Astrocyte of the cerebellum (primary cell): ENCODE results near the gene NEK11.

Source experiments
- DNase-seq: peaks from one replicate; pipeline ENCODE4 v3.0.0-alpha.2; 2011; ENCODE audit warnings: low read depth
- H3K4me3 ChIP-seq: 2 replicates; pipeline ENCODE4 v1.5.1; 2011; ENCODE audit warnings: mild to moderate bottlenecking, low read depth, low read length, moderate library complexity
- in situ Hi-C: cut with HindIII; loops from 2 replicates; pipeline ENCODE4 v1.10.0; 2017; ENCODE audit warnings: low sequenced_read_pairs
- TF ChIP-seq, protein P1 (sequence below): IDR thresholded peaks from 2 replicates; pipeline ENCODE4 v1.5.1; 2012; ENCODE audit warnings: low read length, low read depth, moderate library complexity, mild to moderate bottlenecking; ENCODE audit errors: missing control alignments

Gene NEK11

GRCh38 chr3:131282967-131283366 is 256.3 kb downstream of the NEK11 start:
- no peak overlapping the region for H3K4me3 ChIP-seq
- in situ Hi-C loops, result no loop called here

DNA sequence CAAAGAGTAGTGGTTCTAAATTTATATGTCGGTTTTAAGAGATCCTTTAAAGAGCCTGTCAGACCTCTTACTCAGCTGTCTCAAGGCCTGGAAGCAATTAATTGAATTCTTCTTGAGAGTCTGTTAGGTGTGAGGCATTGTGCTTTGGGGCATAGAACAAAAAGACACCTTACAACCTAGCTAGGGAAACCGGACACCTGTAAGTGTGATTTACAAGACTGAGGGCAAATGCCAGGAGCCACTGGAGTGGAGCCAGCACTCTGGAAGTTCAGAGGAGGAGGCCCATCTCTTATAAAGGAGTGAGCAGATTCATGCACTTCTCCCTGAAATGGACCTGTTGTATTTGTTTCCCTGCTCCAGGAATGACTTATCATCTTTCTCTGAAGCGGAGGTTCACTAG is 257.2 kb downstream of the NEK11 start:
- no peak for DNase-seq
- no peak overlapping the region for H3K4me3 ChIP-seq
- in situ Hi-C loops, result no loop called here
- TF ChIP-seq, protein P1, sequence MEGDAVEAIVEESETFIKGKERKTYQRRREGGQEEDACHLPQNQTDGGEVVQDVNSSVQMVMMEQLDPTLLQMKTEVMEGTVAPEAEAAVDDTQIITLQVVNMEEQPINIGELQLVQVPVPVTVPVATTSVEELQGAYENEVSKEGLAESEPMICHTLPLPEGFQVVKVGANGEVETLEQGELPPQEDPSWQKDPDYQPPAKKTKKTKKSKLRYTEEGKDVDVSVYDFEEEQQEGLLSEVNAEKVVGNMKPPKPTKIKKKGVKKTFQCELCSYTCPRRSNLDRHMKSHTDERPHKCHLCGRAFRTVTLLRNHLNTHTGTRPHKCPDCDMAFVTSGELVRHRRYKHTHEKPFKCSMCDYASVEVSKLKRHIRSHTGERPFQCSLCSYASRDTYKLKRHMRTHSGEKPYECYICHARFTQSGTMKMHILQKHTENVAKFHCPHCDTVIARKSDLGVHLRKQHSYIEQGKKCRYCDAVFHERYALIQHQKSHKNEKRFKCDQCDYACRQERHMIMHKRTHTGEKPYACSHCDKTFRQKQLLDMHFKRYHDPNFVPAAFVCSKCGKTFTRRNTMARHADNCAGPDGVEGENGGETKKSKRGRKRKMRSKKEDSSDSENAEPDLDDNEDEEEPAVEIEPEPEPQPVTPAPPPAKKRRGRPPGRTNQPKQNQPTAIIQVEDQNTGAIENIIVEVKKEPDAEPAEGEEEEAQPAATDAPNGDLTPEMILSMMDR, result no peak

More at GRCh38 chr3:131282967-131283366, 256.3 kb downstream of the NEK11 start:
- TF ChIP-seq, protein P1, result no peak
- no peak for DNase-seq

DNA sequence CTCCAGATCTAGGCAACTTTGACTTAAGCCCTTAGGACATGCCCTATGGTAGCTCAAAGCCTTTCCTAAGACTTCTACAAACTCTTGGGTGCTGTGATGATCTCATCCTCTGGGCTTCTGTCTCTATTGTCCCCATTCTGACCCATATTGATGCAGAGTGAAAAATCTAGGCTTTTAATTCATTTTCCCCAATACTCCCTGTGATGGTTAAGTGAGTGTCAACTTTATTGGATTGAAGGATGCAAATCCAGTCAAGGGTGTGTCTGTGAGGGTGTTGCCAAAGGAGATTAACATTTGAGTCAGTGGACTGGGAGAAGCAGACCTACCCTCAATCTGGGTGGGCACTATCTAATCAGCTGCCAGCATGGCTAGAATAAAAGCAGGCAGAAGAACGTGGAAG is 257.6 kb downstream of the NEK11 start:
- H3K4me3 ChIP-seq, result no peak overlapping the region
- no peak for DNase-seq
- in situ Hi-C loops, result no loop called here
- TF ChIP-seq, protein P1, result no peak

DNA sequence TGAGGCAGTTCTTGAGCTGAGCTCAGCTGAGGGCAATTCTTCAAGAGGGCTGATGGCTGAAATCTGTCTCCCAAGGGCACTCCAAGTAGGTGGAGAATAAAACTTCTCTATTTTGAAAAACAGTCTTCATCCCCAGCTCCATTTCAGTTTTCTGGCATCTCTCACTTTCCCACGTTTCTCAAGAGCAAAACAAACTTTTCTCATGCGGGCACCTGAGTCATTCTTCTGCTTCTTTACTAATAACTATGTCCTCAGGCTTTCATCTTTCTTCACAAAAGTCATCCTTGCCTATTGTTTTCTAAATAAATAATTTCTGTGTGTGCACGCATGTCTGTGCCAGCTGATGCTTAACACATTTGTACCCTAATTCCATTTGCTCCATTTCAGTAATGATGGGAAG is 258.8 kb downstream of the NEK11 start:
- no peak overlapping the region for H3K4me3 ChIP-seq
- no peak for DNase-seq
- in situ Hi-C loops, result no loop called here
- TF ChIP-seq, protein P1, result no peak

GRCh38 chr3:131299836-131300235 is 273.2 kb downstream of the NEK11 start:
- in situ Hi-C loops, result no loop called here
- DNase-seq, result no peak
- TF ChIP-seq, protein P1, result no peak
- no peak overlapping the region for H3K4me3 ChIP-seq

DNA sequence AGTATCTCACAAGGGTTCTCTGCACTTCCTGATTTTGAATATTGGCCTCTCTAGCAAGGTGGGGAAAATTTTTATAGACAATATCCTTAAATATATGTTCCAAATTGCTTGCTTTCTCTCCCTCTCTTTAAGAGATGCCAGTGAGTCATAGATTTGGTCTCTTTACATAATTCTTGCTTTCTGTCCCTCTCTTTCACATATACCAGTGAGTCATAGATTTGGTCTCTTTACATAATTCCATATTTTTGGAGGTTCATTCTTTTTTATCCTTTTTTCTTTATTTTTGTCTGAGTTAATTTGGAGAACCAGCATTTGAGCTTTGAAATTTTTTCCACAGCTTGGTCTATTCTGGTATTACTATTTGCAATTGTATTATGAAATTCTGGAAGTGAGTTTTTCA is 277.2 kb downstream of the NEK11 start:
- TF ChIP-seq, protein P1, result no peak
- no peak overlapping the region for H3K4me3 ChIP-seq
- no peak for DNase-seq
- in situ Hi-C loops, result no loop called here

GRCh38 chr3:131304890-131305289 is 278.2 kb downstream of the NEK11 start:
- in situ Hi-C loops, result no loop called here
- H3K4me3 ChIP-seq, result no peak overlapping the region
- DNase-seq, result no peak
- TF ChIP-seq, protein P1, result no peak
